ENCODE results near the gene ATP9B.

- TF ChIP-seq CTCF (IDR thresholded peaks at IDR 0.05) (no peak), EP300 (IDR thresholded peaks at IDR 0.05) (no peak)
Observed at GRCh38 chr18:79421275-79421857, 352.2 kb downstream of the ATP9B start.
